Neutrophil (primary cell): ENCODE measurements around the gene RGS3.

Source experiments
- H3K27ac ChIP-seq: fragments of 200-600 bp; sonication (generic); 2 replicates; pipeline ENCODE4 v1.5.1; 2016; ENCODE audit warnings: mild to moderate bottlenecking, moderate library complexity
- H3K27me3 ChIP-seq: fragments of 200-600 bp; sonication (generic); 2 replicates; pipeline ENCODE4 v1.6.0; 2016; ENCODE audit warnings: mild to moderate bottlenecking
- H3K36me3 ChIP-seq: fragments of 200-600 bp; sonication (generic); 2 replicates; pipeline ENCODE4 v1.5.1; 2017
- H3K4me1 ChIP-seq, 2 experiments: fragments of 200-600 bp in 1 of 2; sonication (generic) in 1 of 2; 1 replicate in 1 of 2; 2 replicates in 1 of 2; pipeline versions ENCODE4 v1.5.1 to v1.6.1; 2013 to 2016; ENCODE audit warnings: low read depth in 1 of 2, low read length in 1 of 2, mild to moderate bottlenecking in 1 of 2, moderate library complexity in 1 of 2; ENCODE audit not compliant: control insufficient read depth in 1 of 2, insufficient read depth in 1 of 2
- H3K4me3 ChIP-seq, 2 experiments: fragments of 200-600 bp in 1 of 2; sonication (generic) in 1 of 2; 1 replicate in 1 of 2; 2 replicates in 1 of 2; pipeline ENCODE4 v1.5.1; 2013 to 2016; ENCODE audit warnings: low read depth in 1 of 2, low read length in 1 of 2, mild to moderate bottlenecking in 1 of 2, moderate library complexity in 1 of 2
- H3K9me3 ChIP-seq: fragments of 200-600 bp; sonication (generic); 2 replicates; pipeline ENCODE4 v1.5.1; 2016
- CTCF ChIP-seq: fragments of 200-600 bp; sonication (generic); IDR thresholded peaks from 2 replicates; pipeline ENCODE4 v1.5.1; 2016; ENCODE audit warnings: antibody characterized with exemption

RGS3 gene

GRCh38 chr9:113497051-113497450, 33.5 kb downstream of the RGS3 start:
- H3K9me3 ChIP-seq: no peaks in the 10 kb centered on the region
- no peak for TF ChIP-seq CTCF
- no peak overlapping the region for H3K4me3 ChIP-seq
- H3K36me3 ChIP-seq: no peaks in the 10 kb centered on the region
- H3K27me3 ChIP-seq: no peaks in the 10 kb centered on the region
- no peak overlapping the region for H3K27ac ChIP-seq
- no peaks in the 10 kb centered on the region for H3K4me1 ChIP-seq

DNA sequence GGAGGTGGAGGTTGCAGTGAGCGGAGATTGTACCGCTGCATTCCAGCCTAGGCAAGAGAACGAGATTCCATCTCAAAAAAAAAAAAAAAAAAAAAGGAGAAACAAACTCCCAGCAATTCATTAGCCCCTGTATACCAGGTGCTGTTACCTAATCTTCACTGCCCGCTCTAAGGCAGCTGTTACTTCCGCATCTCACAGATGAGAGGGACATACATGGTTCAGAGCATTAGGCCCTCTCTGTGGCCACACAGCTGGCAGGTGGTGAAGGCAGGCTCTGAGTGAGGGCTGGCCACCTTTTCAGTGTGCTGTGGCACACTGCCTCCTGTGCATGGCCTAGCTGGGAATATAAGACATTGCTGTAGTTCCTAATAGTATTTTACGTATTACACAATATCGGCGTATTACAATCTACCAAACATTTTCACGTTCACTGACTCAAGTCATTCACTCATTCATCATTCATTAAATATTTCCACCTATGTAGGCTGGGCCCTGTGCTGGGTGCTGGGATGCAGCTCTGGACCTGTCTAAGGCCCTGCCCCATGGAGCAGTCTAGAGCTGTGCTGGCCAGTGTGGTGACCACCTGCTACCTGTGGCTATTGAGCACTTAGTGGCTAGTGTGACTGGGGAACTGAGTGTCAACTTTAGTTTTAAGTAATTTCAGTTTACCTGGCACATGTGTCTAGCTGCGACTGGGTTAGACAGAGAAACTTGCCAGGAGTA, 35.8 kb downstream of the RGS3 start:
- no peaks in the 10 kb centered on the region for H3K9me3 ChIP-seq
- TF ChIP-seq CTCF: no peak
- no peaks in the 10 kb centered on the region for H3K36me3 ChIP-seq
- H3K4me1 ChIP-seq: no peaks in the 10 kb centered on the region
- H3K27ac ChIP-seq: no peak overlapping the region
- no peak overlapping the region for H3K4me3 ChIP-seq
- no peaks in the 10 kb centered on the region for H3K27me3 ChIP-seq

- Histone ChIP-seq H3K4me3 (no peak overlapping the region), H3K27ac (no peak overlapping the region), H3K4me1 (no peaks in the 10 kb centered on the region), H3K27me3 (no peaks in the 10 kb centered on the region), H3K9me3 (no peaks in the 10 kb centered on the region), H3K36me3 (no peaks in the 10 kb centered on the region)
- no peak for TF ChIP-seq CTCF
Observed at GRCh38 chr9:113499876-113500497, 36.5 kb downstream of the RGS3 start.

- Histone ChIP-seq H3K4me3 (no peak overlapping the region), H3K9me3 (no peaks in the 10 kb centered on the region), H3K4me1 (no peaks in the 10 kb centered on the region), H3K27me3 (no peaks in the 10 kb centered on the region), H3K27ac (no peak overlapping the region), H3K36me3 (no peaks in the 10 kb centered on the region)
- no peak for TF ChIP-seq CTCF
Observed at GRCh38 chr9:113501129-113501686, 37.7 kb downstream of the RGS3 start.

GRCh38 chr9:113501852-113502251, 38.3 kb downstream of the RGS3 start:
- Histone ChIP-seq H3K9me3 (no peaks in the 10 kb centered on the region), H3K4me3 (no peak overlapping the region), H3K27ac (no peak overlapping the region), H3K27me3 (no peaks in the 10 kb centered on the region), H3K36me3 (no peaks in the 10 kb centered on the region), H3K4me1 (no peaks in the 10 kb centered on the region)
- no peak for TF ChIP-seq CTCF
